ENCODE results near the gene HOXB3.

The HOXB3 gene

GRCh38 chr17:48563385-48563838 lies 26.6 kb downstream of the HOXB3 start (continued):
- peak; percentile 84 for TF ChIP-seq ZNF18 (tag by site-specific recombination; IDR thresholded peaks at IDR 0.05)

- Histone ChIP-seq H3K9me3 (ENCODE audit: control insufficient read depth, insufficient read depth, low read depth, low read length) (no peaks in the 10 kb centered on the region), H3K4me3 (ENCODE audit: low read depth, low read length) (no peak overlapping the region), H3K27ac (ENCODE audit: extremely low read depth, low read depth, low read length) (peak overlapping the region; percentile 76), H3K36me3 (ENCODE audit: control insufficient read depth in 2 of 2, insufficient read depth in 1 of 2, low read length in 2 of 2) (peaks cover 13 to 65% of the 10 kb centered on the region in 2 experiments), H3K4me1 (ENCODE audit: control insufficient read depth, insufficient read depth, low read length) (peaks cover 88% of the 10 kb centered on the region)
- ChIA-PET CTCF (interaction anchor here (0.9 to 1.3 kb wide), 3 partner anchors 12 to 25 kb away, joined by 3 to 5 read pairs (median 4); no protein-coding TSS in a partner anchor), POLR2A (interaction anchor here (1.0 kb wide), 1 partner anchor 15 kb away, joined by 5 read pairs; no protein-coding TSS in a partner anchor)
- TF ChIP-seq CTCF (tag by site-specific recombination; IDR thresholded peaks at IDR 0.05) (0 out of 2 replicates have a peak, but pooled peaks have one; percentile 7), ZNF211 (tag by site-specific recombination; IDR thresholded peaks at IDR 0.05; ENCODE audit: low read depth) (no peak)
These were observed 27.1 kb downstream of the HOXB3 start for GRCh38 chr17:48562934-48563333.

- Histone ChIP-seq H3K4me3 (ENCODE audit: low read depth, low read length) (no peak overlapping the region), H3K9me3 (ENCODE audit: control insufficient read depth, insufficient read depth, low read depth, low read length) (no peaks in the 10 kb centered on the region), H3K36me3 (ENCODE audit: control insufficient read depth in 2 of 2, insufficient read depth in 1 of 2, low read length in 2 of 2) (peaks cover 13 to 66% of the 10 kb centered on the region in 2 experiments), H3K4me1 (ENCODE audit: control insufficient read depth, insufficient read depth, low read length) (peaks cover 88% of the 10 kb centered on the region), H3K27ac (ENCODE audit: extremely low read depth, low read depth, low read length) (peak overlapping the region; percentile 76)
- POLR2A ChIA-PET: interaction anchor here (1.0 kb wide), 1 partner anchor 15 kb away, joined by 5 read pairs; no protein-coding TSS in a partner anchor
- CTCF ChIA-PET: interaction anchor here (0.8 to 1.8 kb wide), 6 partner anchors 11 to 71 kb away, joined by 3 to 5 read pairs (median 4); no protein-coding TSS in a partner anchor
- TF ChIP-seq ZBTB48 (tag by site-specific recombination; IDR thresholded peaks at IDR 0.05): no peak
- no peak for TF ChIP-seq ZNF426 (tag by site-specific recombination; IDR thresholded peaks at IDR 0.05)
- no peak for TF ChIP-seq ATF2 (tag by site-specific recombination; IDR thresholded peaks at IDR 0.05; ENCODE audit: low read depth)
- peak; percentile 63; the same call in 1 of the 2 replicates for TF ChIP-seq ZNF24 (tag by site-specific recombination; IDR thresholded peaks at IDR 0.05)
- no peak for TF ChIP-seq ZNF155 (tag by site-specific recombination; IDR thresholded peaks at IDR 0.05)
- TF ChIP-seq ZNF221 (tag by site-specific recombination; IDR thresholded peaks at IDR 0.05; ENCODE audit: borderline replicate concordance): no peak
- no peak for TF ChIP-seq GLI4 (tag by site-specific recombination; IDR thresholded peaks at IDR 0.05)
- TF ChIP-seq HIC1 (tag by site-specific recombination; IDR thresholded peaks at IDR 0.05): 0 out of 2 replicates have a peak, but pooled peaks have one; percentile 43
- TF ChIP-seq SP3 (tag by site-specific recombination; IDR thresholded peaks at IDR 0.05): no peak
- TF ChIP-seq ZNF354C (tag by site-specific recombination; IDR thresholded peaks at IDR 0.05; ENCODE audit: borderline replicate concordance, low read depth): no peak
- no peak for TF ChIP-seq ZBTB49 (tag by site-specific recombination; IDR thresholded peaks at IDR 0.05; ENCODE audit: low read depth)
- TF ChIP-seq PATZ1 (tag by site-specific recombination; IDR thresholded peaks at IDR 0.05): peak; percentile 83
- TF ChIP-seq TRIM28 (IDR thresholded peaks at IDR 0.05; ENCODE audit: borderline replicate concordance, low read length): no peak
- TF ChIP-seq ZBTB8A (tag by site-specific recombination; IDR thresholded peaks at IDR 0.05): peak; percentile 74
- no peak for TF ChIP-seq ZNF133 (tag by site-specific recombination; IDR thresholded peaks at IDR 0.05)
These were observed 27.9 kb downstream of the HOXB3 start for GRCh38 chr17:48561884-48562810.

Data from HEK293 (cell line).